ENCODE results near the gene TNFSF13.

The TNFSF13 gene

GRCh38 chr17:7551396-7551795 is 7.2 kb upstream of the TNFSF13 start:
- H3K27ac ChIP-seq: no peak overlapping the region

GRCh38 chr17:7552621-7553051 is 5.9 kb upstream of the TNFSF13 start:
- DNase-seq (ENCODE audit: low read depth, low spot score): no peak
- H3K27ac ChIP-seq: no peak overlapping the region

More at GRCh38 chr17:7551396-7551795, 7.2 kb upstream of the TNFSF13 start:
- DNase-seq (ENCODE audit: low read depth, low spot score): no peak

- no peak for DNase-seq (ENCODE audit: low read depth, low spot score)
Observed at GRCh38 chr17:7553356-7553755, 5.2 kb upstream of the TNFSF13 start.

GRCh38 chr17:7555320-7555948 is 3.1 kb upstream of the TNFSF13 start:
- no peak for DNase-seq (ENCODE audit: low read depth, low spot score)
- H3K27ac ChIP-seq: no peak overlapping the region

More at GRCh38 chr17:7553356-7553755, 5.2 kb upstream of the TNFSF13 start:
- no peak overlapping the region for H3K27ac ChIP-seq

GRCh38 chr17:7556627-7557026 is 1.9 kb upstream of the TNFSF13 start:
- DNase-seq (ENCODE audit: low read depth, low spot score): no peak
- no peak overlapping the region for H3K27ac ChIP-seq

GRCh38 chr17:7557147-7557764 is 1.3 kb upstream of the TNFSF13 start:
- DNase-seq (ENCODE audit: low read depth, low spot score): no peak
- peak overlapping the region; percentile 70 for H3K27ac ChIP-seq

GRCh38 chr17:7557775-7558543 is 591 bp upstream of the TNFSF13 start:
- H3K27ac ChIP-seq: peak overlapping the region; percentile 70
- no peak for DNase-seq (ENCODE audit: low read depth, low spot score)

- peak overlapping the region; percentile 70 for H3K27ac ChIP-seq
- DNase-seq (ENCODE audit: low read depth, low spot score): no peak
Observed at GRCh38 chr17:7559320-7560171, 996 bp downstream of the TNFSF13 start.

GRCh38 chr17:7560172-7561027 is 1.9 kb downstream of the TNFSF13 start:
- no peak for DNase-seq (ENCODE audit: low read depth, low spot score)
- peak overlapping the region; percentile 70 for H3K27ac ChIP-seq

- peak overlapping the region; percentile 70 for H3K27ac ChIP-seq
- no peak for DNase-seq (ENCODE audit: low read depth, low spot score)
Observed at GRCh38 chr17:7561028-7561575, 2.6 kb downstream of the TNFSF13 start.

GRCh38 chr17:7561589-7562207 is 3.1 kb downstream of the TNFSF13 start, which contains the start of gene SENP3:
SENP3 (plus strand) TSS chr17:7561919; CDS start chr17:7563077, 1,158 bp downstream.
- H3K27ac ChIP-seq: peak within 1 kb of the TSS; percentile 70
- no peak for DNase-seq (ENCODE audit: low read depth, low spot score)

- DNase-seq (ENCODE audit: low read depth, low spot score): no peak
- peak overlapping the region; percentile 70 for H3K27ac ChIP-seq
Observed at GRCh38 chr17:7562208-7562605, 3.7 kb downstream of the TNFSF13 start.

GRCh38 chr17:7563115-7563869 is 4.7 kb downstream of the TNFSF13 start:
- H3K27ac ChIP-seq: no peak overlapping the region
- no peak for DNase-seq (ENCODE audit: low read depth, low spot score)

- no peak for DNase-seq (ENCODE audit: low read depth, low spot score)
- H3K27ac ChIP-seq: no peak overlapping the region
Observed at GRCh38 chr17:7569571-7569970, 11.0 kb downstream of the TNFSF13 start.

GRCh38 chr17:7570351-7570750 is 11.8 kb downstream of the TNFSF13 start:
- no peak for DNase-seq (ENCODE audit: low read depth, low spot score)

GRCh38 chr17:7572338-7572587 is 13.7 kb downstream of the TNFSF13 start:
- peak overlapping the region; percentile 99 for H3K27ac ChIP-seq
- no peak for DNase-seq (ENCODE audit: low read depth, low spot score)

More at GRCh38 chr17:7570351-7570750, 11.8 kb downstream of the TNFSF13 start:
- no peak overlapping the region for H3K27ac ChIP-seq

GRCh38 chr17:7572588-7573323 is 14.2 kb downstream of the TNFSF13 start:
- DNase-seq (ENCODE audit: low read depth, low spot score): peak; percentile 97
- H3K27ac ChIP-seq: peak overlapping the region; percentile 99
